CD4-positive, alpha-beta memory T cell (primary cell): ENCODE results near the gene PALM3. TPM values are rescaled to one million over a fixed set of nuclear protein-coding genes. Genes with fewer than 3 reads are reported as not detected.

Experiments used
- CTCF ChIA-PET: fragments of 350-600 bp; sonication (Branson Sonifier 250); formaldehyde crosslinking; loops from one replicate; lab custom pipeline; 2021; ENCODE audit warnings: inconsistent platforms; ENCODE audit not compliant: partially characterized antibody; lab: Charles Lee
- POLR2A ChIA-PET: fragments of 350-600 bp; sonication (Branson Sonifier 250); formaldehyde crosslinking; loops from one replicate; lab custom pipeline; 2021; ENCODE audit not compliant: partially characterized antibody; lab: Charles Lee
- DNase-seq, 5 donors: peaks; one replicate each; pipeline versions ENCODE4 v3.0.0 to v3.0.0-alpha.2; 2020 to 2022; ENCODE audit warnings: mixed read lengths in 1 of 5
- H3K27ac ChIP-seq: one replicate; pipeline ENCODE4 v1.7.0; 2013; ENCODE audit warnings: low read depth, low read length
- H3K27me3 ChIP-seq: 2 replicates; pipeline ENCODE4 v1.7.0; 2013; ENCODE audit warnings: mild to moderate bottlenecking, low read length, moderate library complexity; ENCODE audit not compliant: insufficient read depth
- H3K36me3 ChIP-seq: 2 replicates; pipeline ENCODE4 v1.7.0; 2013; ENCODE audit warnings: mild to moderate bottlenecking, low read length, moderate library complexity; ENCODE audit not compliant: insufficient read depth
- H3K4me1 ChIP-seq: 2 replicates; pipeline ENCODE4 v1.7.0; 2013; ENCODE audit warnings: mild to moderate bottlenecking, low read length, moderate library complexity; ENCODE audit not compliant: insufficient read depth
- H3K4me3 ChIP-seq, 2 donors: one replicate each; pipeline ENCODE4 v1.7.0; 2013; ENCODE audit warnings: low read length in 2 of 2, mild to moderate bottlenecking in 1 of 2
- H3K9me3 ChIP-seq, 2 donors: one replicate each; pipeline ENCODE4 v1.7.0; 2013; ENCODE audit warnings: low read length in 2 of 2, control low read depth in 1 of 2; ENCODE audit not compliant: control insufficient read depth in 1 of 2
- H3K27ac Mint-ChIP-seq, 7 donors: one replicate each; pipeline ENCODE4 v1.8.0; 2020 to 2021; ENCODE audit warnings: mixed read lengths in 7 of 7, mild to moderate bottlenecking in 6 of 7, inconsistent platforms in 3 of 7, moderate library complexity in 3 of 7
- H3K27me3 Mint-ChIP-seq, 2 donors: one replicate each; pipeline ENCODE4 v1.8.0; 2020 to 2021; ENCODE audit warnings: mixed read lengths in 2 of 2
- H3K36me3 Mint-ChIP-seq, 2 donors: one replicate each; pipeline ENCODE4 v1.8.0; 2020 to 2021; ENCODE audit warnings: mixed read lengths in 2 of 2, inconsistent platforms in 1 of 2, mild to moderate bottlenecking in 1 of 2
- H3K4me1 Mint-ChIP-seq, 4 donors: one replicate each; pipeline ENCODE4 v1.8.0; 2020 to 2021; ENCODE audit warnings: mixed read lengths in 4 of 4, mild to moderate bottlenecking in 1 of 4
- H3K4me3 Mint-ChIP-seq, 8 donors: one replicate each; pipeline ENCODE4 v1.8.0; 2020 to 2021; ENCODE audit warnings: mixed read lengths in 8 of 8, mild to moderate bottlenecking in 7 of 8, moderate library complexity in 6 of 8, inconsistent platforms in 3 of 8
- H3K9me3 Mint-ChIP-seq, 8 donors: one replicate each; pipeline ENCODE4 v1.8.0; 2020 to 2021; ENCODE audit warnings: mixed read lengths in 8 of 8, mild to moderate bottlenecking in 5 of 8, inconsistent platforms in 3 of 8, moderate library complexity in 1 of 8
- intact Hi-C: fragments of 100-400 bp; cut with micrococcal nuclease; formaldehyde crosslinking; loops from one replicate; pipeline ENCODE4 v1.15.1; 2023
- polyA plus RNA-seq, 2 donors: library from polyadenylated mRNA; unstranded; fragments of 300-500 nt; fragmentation: Illumina TruSeq; gene quantifications; one replicate each; pipeline ENCODE4 v1.2.3, GENCODE V29; 2021
- total RNA-seq, 2 experiments: library from RNA; stranded (reverse); gene quantifications; one replicate each; pipeline ENCODE4 v1.2.3, GENCODE V29; 2021

The PALM3 gene
- total and polyA plus RNA-seq, 4 experiments from 2014 or later: not detected

DNA sequence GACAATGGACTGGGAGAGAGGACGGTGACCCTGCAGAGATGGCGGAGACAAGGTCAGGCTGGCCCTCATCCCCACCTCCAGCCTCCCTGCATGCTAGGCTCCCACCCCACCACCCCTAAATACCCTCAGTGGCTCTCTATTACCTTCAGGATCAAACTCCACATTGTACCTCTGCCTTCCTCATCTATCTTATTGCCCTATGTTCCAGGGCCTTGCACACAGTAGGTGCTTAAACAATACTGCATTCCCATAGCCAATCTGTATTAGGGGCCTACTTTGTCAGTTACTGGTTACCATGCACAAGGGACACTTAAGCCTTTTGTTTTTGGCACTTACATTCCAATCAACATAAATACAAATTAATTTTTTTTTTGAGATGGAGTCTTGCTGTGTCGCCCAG is 6.5 kb downstream of the PALM3 start:
- POLR2A ChIA-PET: interaction anchor here (0.6 kb wide), 1 partner anchor 9 kb away, joined by 4 read pairs; no protein-coding TSS in a partner anchor

DNA sequence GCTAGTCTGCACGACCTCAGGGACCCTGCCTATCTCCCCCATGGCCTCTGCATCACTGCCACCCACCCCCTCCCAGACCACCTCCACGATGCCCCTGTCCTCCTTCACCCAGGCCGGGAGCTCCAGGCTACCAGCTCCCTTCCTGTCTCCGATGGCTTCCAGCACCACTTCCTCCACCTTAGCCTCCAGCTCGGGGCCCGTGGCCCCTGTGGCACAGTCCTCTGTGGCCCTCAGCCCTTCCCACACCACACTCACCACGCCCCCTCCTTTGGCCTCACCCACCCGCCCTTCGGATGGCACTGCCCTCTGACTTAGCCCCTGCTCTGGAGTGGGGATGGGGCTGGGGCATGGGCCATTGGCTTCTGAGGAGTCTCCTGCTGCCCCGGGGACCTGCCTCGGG is 7.2 kb downstream of the PALM3 start:
- peaks cover 16% of the 10 kb centered on the region for H3K4me1 ChIP-seq
- CTCF ChIA-PET: interaction anchor here (0.7 to 1.3 kb wide), 3 partner anchors 11 to 19 kb away, joined by 3 to 5 read pairs (median 4); no protein-coding TSS in a partner anchor
- H3K4me3 Mint-ChIP-seq: peak overlapping the region in 1 of 8 donors; percentile 21
- POLR2A ChIA-PET: interaction anchor here (0.6 to 0.8 kb wide), 2 partner anchors 55 to 173 kb away, joined by 3 to 6 read pairs; no protein-coding TSS in a partner anchor
- no peak overlapping the region for H3K27ac ChIP-seq
- H3K27ac Mint-ChIP-seq: peak overlapping the region in 2 of 7 donors; percentile 47 to 74
- H3K27me3 ChIP-seq: peaks cover 15% of the 10 kb centered on the region
- no peak overlapping the region for H3K4me3 ChIP-seq
- peaks cover 0 to 9% (median 0%) of the 10 kb centered on the region in 8 donors for H3K9me3 Mint-ChIP-seq
- DNase-seq: no peak
- no peaks in the 10 kb centered on the region for H3K9me3 ChIP-seq
- H3K27me3 Mint-ChIP-seq: peaks cover 9 to 15% of the 10 kb centered on the region in 2 donors
- H3K36me3 Mint-ChIP-seq: peaks cover 32 to 33% of the 10 kb centered on the region in 2 donors
- peaks cover 25% of the 10 kb centered on the region for H3K36me3 ChIP-seq
- intact Hi-C loops: no loop called here
- H3K4me1 Mint-ChIP-seq: peaks cover 9 to 25% (median 16%) of the 10 kb centered on the region in 4 donors

More for the DNA sequence above, 6.5 kb downstream of the PALM3 start:
- H3K36me3 Mint-ChIP-seq: peaks cover 26 to 28% of the 10 kb centered on the region in 2 donors
- H3K9me3 Mint-ChIP-seq: peaks cover 0 to 9% (median 0%) of the 10 kb centered on the region in 8 donors
- CTCF ChIA-PET: interaction anchor here (1.5 kb wide), 1 partner anchor 20 kb away, joined by 4 read pairs; no protein-coding TSS in a partner anchor
- no peak for DNase-seq
- Histone ChIP-seq H3K27ac (no peak overlapping the region), H3K9me3 (no peaks in the 10 kb centered on the region), H3K27me3 (peaks cover 17% of the 10 kb centered on the region), H3K4me3 (no peak overlapping the region), H3K36me3 (peaks cover 23% of the 10 kb centered on the region), H3K4me1 (peaks cover 18% of the 10 kb centered on the region)
- H3K4me3 Mint-ChIP-seq: no peak overlapping the region
- H3K27ac Mint-ChIP-seq: peak overlapping the region in 2 of 7 donors; percentile 19 to 50
- peaks cover 9 to 28% (median 17%) of the 10 kb centered on the region in 4 donors for H3K4me1 Mint-ChIP-seq
- intact Hi-C loops: no loop called here
- peaks cover 10 to 19% of the 10 kb centered on the region in 2 donors for H3K27me3 Mint-ChIP-seq

DNA sequence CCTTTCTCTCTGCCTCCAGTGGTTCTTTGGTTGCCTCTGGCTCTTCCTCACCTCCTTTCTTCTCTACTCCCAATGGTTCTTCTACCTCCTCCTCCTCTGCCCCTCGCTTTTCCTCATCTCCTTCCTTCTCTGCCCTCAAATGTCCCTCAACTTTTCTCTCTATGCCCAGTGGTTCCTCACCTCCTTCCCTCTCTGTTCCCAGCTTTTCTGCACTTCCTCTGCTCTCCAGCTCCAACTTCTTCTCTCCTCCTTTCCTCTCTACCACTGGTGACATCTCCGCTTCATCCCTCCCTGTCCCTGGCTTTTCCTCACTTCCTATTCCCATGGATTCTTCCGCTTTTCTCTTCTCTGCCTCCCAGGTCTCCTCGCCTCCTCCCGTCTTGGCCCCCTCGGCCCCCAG is 7.8 kb downstream of the PALM3 start:
- Mint-ChIP-seq H3K27me3 (peaks cover 6 to 12% of the 10 kb centered on the region in 2 donors), H3K36me3 (peaks cover 32 to 37% of the 10 kb centered on the region in 2 donors), H3K4me1 (peaks cover 9 to 22% (median 14%) of the 10 kb centered on the region in 4 donors), H3K9me3 (peaks cover 0 to 9% (median 0%) of the 10 kb centered on the region in 8 donors), H3K4me3 (peak overlapping the region in 1 of 8 donors; percentile 66), H3K27ac (peak overlapping the region in 5 of 7 donors; percentile 22 to 83 (median 39))
- no peaks in the 10 kb centered on the region for H3K9me3 ChIP-seq
- DNase-seq: no peak
- no peak overlapping the region for H3K27ac ChIP-seq
- POLR2A ChIA-PET: interaction anchor here (0.6 to 0.8 kb wide), 3 partner anchors 17 to 172 kb away, joined by 3 to 6 read pairs (median 3); no protein-coding TSS in a partner anchor
- H3K36me3 ChIP-seq: peaks cover 30% of the 10 kb centered on the region
- no peak overlapping the region for H3K4me3 ChIP-seq
- intact Hi-C loops: no loop called here
- peaks cover 14% of the 10 kb centered on the region for H3K4me1 ChIP-seq
- H3K27me3 ChIP-seq: peaks cover 10% of the 10 kb centered on the region
- CTCF ChIA-PET: interaction anchor here (0.7 to 1.3 kb wide), 3 partner anchors 11 to 18 kb away, joined by 3 to 5 read pairs (median 4); no protein-coding TSS in a partner anchor

- Histone ChIP-seq H3K9me3 (no peaks in the 10 kb centered on the region), H3K4me1 (peaks cover 9% of the 10 kb centered on the region), H3K27ac (no peak overlapping the region), H3K27me3 (peaks cover 6% of the 10 kb centered on the region), H3K36me3 (peaks cover 36% of the 10 kb centered on the region), H3K4me3 (no peak overlapping the region)
- POLR2A ChIA-PET: interaction anchor here (0.6 to 1.7 kb wide), 5 partner anchors 10 to 173 kb away, joined by 3 to 6 read pairs (median 4); partner anchors contain the start of genes IL27RA and RFX1
- Mint-ChIP-seq H3K27ac (no peak overlapping the region), H3K4me3 (no peak overlapping the region), H3K36me3 (peaks cover 35 to 43% of the 10 kb centered on the region in 2 donors), H3K4me1 (peaks cover 6 to 18% (median 11%) of the 10 kb centered on the region in 4 donors), H3K27me3 (peaks cover 1 to 7% of the 10 kb centered on the region in 2 donors), H3K9me3 (peaks cover 0 to 9% (median 0%) of the 10 kb centered on the region in 8 donors)
- CTCF ChIA-PET: interaction anchor here (1.0 to 1.3 kb wide), 4 partner anchors 11 to 151 kb away, joined by 3 to 8 read pairs (median 6); partner anchors contain the start of gene MISP3
- intact Hi-C loops: no loop called here
- DNase-seq: no peak
Measured at GRCh38 chr19:14053500-14053899, 8.4 kb downstream of the PALM3 start.

GRCh38 chr19:14053032-14053431 is 8.8 kb downstream of the PALM3 start:
- no peak for DNase-seq
- Histone ChIP-seq H3K9me3 (no peaks in the 10 kb centered on the region), H3K27ac (no peak overlapping the region), H3K36me3 (peaks cover 39% of the 10 kb centered on the region), H3K27me3 (peaks cover 1% of the 10 kb centered on the region), H3K4me3 (no peak overlapping the region), H3K4me1 (peaks cover 4% of the 10 kb centered on the region)
- H3K4me3 Mint-ChIP-seq: no peak overlapping the region
- peak overlapping the region in 3 of 7 donors; percentile 35 to 62 (median 57) for H3K27ac Mint-ChIP-seq
- ChIA-PET POLR2A (interaction anchor here (0.8 to 1.7 kb wide), 7 partner anchors 10 to 172 kb away, joined by 3 to 6 read pairs (median 4); partner anchors contain the start of genes IL27RA and RFX1), CTCF (interaction anchor here (0.9 to 2.1 kb wide), 5 partner anchors 11 to 178 kb away, joined by 3 to 8 read pairs (median 6); partner anchors contain the start of gene MISP3)
- H3K36me3 Mint-ChIP-seq: peaks cover 38 to 46% of the 10 kb centered on the region in 2 donors
- peaks cover 5 to 15% (median 6%) of the 10 kb centered on the region in 4 donors for H3K4me1 Mint-ChIP-seq
- peaks cover 0 to 3% of the 10 kb centered on the region in 2 donors for H3K27me3 Mint-ChIP-seq
- intact Hi-C loops: no loop called here
- H3K9me3 Mint-ChIP-seq: peaks cover 0 to 9% (median 0%) of the 10 kb centered on the region in 8 donors

DNA sequence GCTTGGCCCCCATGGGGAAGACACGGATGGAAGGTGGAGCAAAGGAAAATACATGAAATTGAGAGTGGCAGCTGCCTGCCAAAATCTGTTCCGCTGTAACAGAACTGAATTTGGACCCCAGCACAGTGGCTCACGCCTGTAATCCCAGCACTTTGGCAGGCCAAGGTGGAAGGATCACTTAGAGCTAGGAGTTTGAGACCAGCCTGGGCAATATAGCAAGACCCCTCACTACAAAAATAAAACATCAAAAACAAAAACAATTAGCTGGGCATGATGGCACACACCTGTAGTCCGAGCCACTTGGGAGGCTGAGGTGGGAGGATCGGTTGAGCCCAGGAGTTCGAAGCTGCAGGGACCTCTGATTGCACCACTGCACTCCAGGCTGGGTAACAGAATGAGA is 9.4 kb downstream of the PALM3 start:
- POLR2A ChIA-PET: interaction anchor here (0.8 to 1.7 kb wide), 6 partner anchors 9 to 172 kb away, joined by 3 to 6 read pairs (median 4); partner anchors contain the start of gene IL27RA
- Histone ChIP-seq H3K27me3 (no peaks in the 10 kb centered on the region), H3K27ac (no peak overlapping the region), H3K36me3 (peaks cover 39% of the 10 kb centered on the region), H3K4me3 (no peak overlapping the region), H3K9me3 (no peaks in the 10 kb centered on the region), H3K4me1 (no peaks in the 10 kb centered on the region)
- peaks cover 0 to 9% (median 0%) of the 10 kb centered on the region in 8 donors for H3K9me3 Mint-ChIP-seq
- no peak for DNase-seq
- peak overlapping the region in 2 of 7 donors; percentile 8 to 90 for H3K27ac Mint-ChIP-seq
- H3K4me3 Mint-ChIP-seq: no peak overlapping the region
- H3K36me3 Mint-ChIP-seq: peaks cover 38 to 46% of the 10 kb centered on the region in 2 donors
- H3K4me1 Mint-ChIP-seq: peaks cover 0 to 10% (median 5%) of the 10 kb centered on the region in 4 donors
- intact Hi-C loops: no loop called here
- CTCF ChIA-PET: interaction anchor here (0.9 to 2.1 kb wide), 5 partner anchors 10 to 178 kb away, joined by 3 to 8 read pairs (median 6); partner anchors contain the start of gene MISP3
- H3K27me3 Mint-ChIP-seq: no peaks in the 10 kb centered on the region
